GM12878 (cell line): ENCODE data around the gene TPRG1. TPM values are rescaled to one million over a fixed set of nuclear protein-coding genes. Genes with fewer than 3 reads are reported as not detected.

ENCODE experiments used
- CUX1 ChIP-seq: IDR thresholded peaks from 2 replicates; pipeline ENCODE4 v1.6.1; 2012; ENCODE audit warnings: improper control_type of control experiment, low read depth, low read length; ENCODE audit not compliant: insufficient replicate concordance
- FOXM1 ChIP-seq: IDR thresholded peaks from 2 replicates; pipeline ENCODE4 v1.6.1; 2012; ENCODE audit warnings: low read depth, mild to moderate bottlenecking, inconsistent platforms, low read length, moderate library complexity
- KAT2A ChIP-seq: conservative IDR thresholded peaks from 2 replicates; pipeline ENCODE4 v1.6.1; 2011; ENCODE audit warnings: low read depth, low read length; ENCODE audit not compliant: control insufficient read depth
- SMAD1 ChIP-seq: fragments of 450-650 bp; IDR thresholded peaks from 2 replicates; pipeline ENCODE4 v1.6.1; 2018; ENCODE audit warnings: mild to moderate bottlenecking, low read depth; ENCODE audit not compliant: partially characterized antibody
- SRF ChIP-seq, 2 experiments: IDR thresholded peaks; 2 replicates each; pipeline ENCODE4 v1.6.1; 2011; ENCODE audit warnings: low read depth in 2 of 2, low read length in 2 of 2, mild to moderate bottlenecking in 1 of 2, moderate library complexity in 1 of 2
- SUPT20H ChIP-seq: IDR thresholded peaks from 2 replicates; pipeline ENCODE4 v1.6.1; 2011; ENCODE audit warnings: low read depth, mild to moderate bottlenecking, low read length, moderate library complexity, borderline replicate concordance; ENCODE audit not compliant: control insufficient read depth
- TAF1 ChIP-seq: IDR thresholded peaks from 2 replicates; pipeline ENCODE4 v1.6.1; 2011; ENCODE audit warnings: mild to moderate bottlenecking, low read depth, low read length, borderline replicate concordance
- polyA plus RNA-seq, 11 experiments: library from polyadenylated mRNA; depleted of rRNA in 4 of 11; unstranded in 6 of 11; stranded (reverse) in 5 of 11; fragments of >200 nt; fragmentation: Nextera tagmentation in 4 of 11; fragmentation: Illumina TruSeq in 1 of 11; extraction: Ambion mirVana in 4 of 11; extraction: Trizol in 1 of 11; gene quantifications; 1 replicate in 1 of 11; 2 replicates in 10 of 11; pipeline versions ENCODE4 v1.2.1 to v1.2.3, GENCODE V29; 2011 to 2016; ENCODE audit warnings: inconsistent platforms in 2 of 11, missing spikeins in 2 of 11, low read depth in 1 of 11
- total RNA-seq, 4 experiments: library from RNA; depleted of rRNA in 3 of 4; stranded (reverse); fragments of >200 nt in 3 of 4; fragmentation: Illumina TruSeq in 1 of 4; extraction: Trizol in 1 of 4; gene quantifications; 2 replicates each; pipeline versions ENCODE4 v1.2.1 to v1.2.3, GENCODE V29; 2013 to 2021
- TF ChIP-seq, protein P1 (sequence below): IDR thresholded peaks from 2 replicates; pipeline ENCODE4 v1.6.1; 2011; ENCODE audit warnings: borderline replicate concordance, low read depth, mild to moderate bottlenecking, moderate library complexity, low read length; ENCODE audit not compliant: insufficient read depth, poor library complexity, severe bottlenecking

The TPRG1 gene
- total and polyA plus RNA-seq, 10 of the 15 experiments (the other 5 are each of a cell fraction or from before 2014, with no cell fraction given), result 0.26 to 30.7 (median 3.6) TPM

- TF ChIP-seq CUX1 (no peak), FOXM1 (no peak), KAT2A (no peak), SMAD1 (no peak), SUPT20H (no peak), SRF (IDR thresholded peaks at IDR 0.05; ENCODE audit: low read depth in 2 of 2, low read length in 2 of 2) (no peak), TAF1 (no peak)
- TF ChIP-seq, protein P1, sequence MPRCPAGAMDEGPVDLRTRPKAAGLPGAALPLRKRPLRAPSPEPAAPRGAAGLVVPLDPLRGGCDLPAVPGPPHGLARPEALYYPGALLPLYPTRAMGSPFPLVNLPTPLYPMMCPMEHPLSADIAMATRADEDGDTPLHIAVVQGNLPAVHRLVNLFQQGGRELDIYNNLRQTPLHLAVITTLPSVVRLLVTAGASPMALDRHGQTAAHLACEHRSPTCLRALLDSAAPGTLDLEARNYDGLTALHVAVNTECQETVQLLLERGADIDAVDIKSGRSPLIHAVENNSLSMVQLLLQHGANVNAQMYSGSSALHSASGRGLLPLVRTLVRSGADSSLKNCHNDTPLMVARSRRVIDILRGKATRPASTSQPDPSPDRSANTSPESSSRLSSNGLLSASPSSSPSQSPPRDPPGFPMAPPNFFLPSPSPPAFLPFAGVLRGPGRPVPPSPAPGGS, result no peak
These were observed 14.4 kb upstream of the TPRG1 start (continued) for GRCh38 chr3:189157232-189158007.
